SK-N-SH treated with all-trans-retinoic acid at 6 μM for 48 hours (cell line): ENCODE data around the gene POLR2F.

ENCODE experiments used
- ATAC-seq: fragments of 200-7000 bp; cut with Tn5 transposase; 3 replicates; pipeline ENCODE4 v1.9.1; 2020; ENCODE audit warnings: mild to moderate bottlenecking, moderate library complexity
- ARNTL ChIP-seq: fragments of 450-650 bp; formaldehyde crosslinking; IDR thresholded peaks from 2 replicates; pipeline ENCODE4 v1.5.0; 2020; ENCODE audit warnings: low read depth, mild to moderate bottlenecking, moderate library complexity, borderline replicate concordance
- BACH2 ChIP-seq: fragments of 250-450 bp; sonication (Bioruptor Pico); IDR thresholded peaks from 2 replicates; pipeline ENCODE4 v1.9.0; 2021; ENCODE audit warnings: mild to moderate bottlenecking, borderline replicate concordance
- CREB5 ChIP-seq: fragments of 250-450 bp; sonication (Bioruptor Pico); IDR thresholded peaks from 2 replicates; pipeline ENCODE4 v1.5.1; 2020; ENCODE audit warnings: low read depth, mild to moderate bottlenecking, moderate library complexity
- CSDC2 ChIP-seq: fragments of 250-450 bp; sonication (Bioruptor Pico); IDR thresholded peaks from 2 replicates; pipeline ENCODE4 v1.5.0; 2020; ENCODE audit warnings: mild to moderate bottlenecking, moderate library complexity
- CSRNP3 ChIP-seq: fragments of 250-450 bp; sonication (Bioruptor Pico); IDR thresholded peaks from 2 replicates; pipeline ENCODE4 v1.5.1; 2021; ENCODE audit warnings: mild to moderate bottlenecking, moderate library complexity
- ESRRG ChIP-seq: fragments of 250-450 bp; sonication (Bioruptor Pico); IDR thresholded peaks from 2 replicates; pipeline ENCODE4 v1.6.1; 2021; ENCODE audit warnings: mild to moderate bottlenecking
- GLIS3 ChIP-seq: fragments of 250-450 bp; sonication (Bioruptor Pico); IDR thresholded peaks from 2 replicates; pipeline ENCODE4 v1.5.0; 2020; ENCODE audit warnings: mild to moderate bottlenecking, moderate library complexity
- ISL1 ChIP-seq: fragments of 250-450 bp; sonication (Bioruptor Pico); IDR thresholded peaks from 2 replicates; pipeline ENCODE4 v2.1.2; 2022; ENCODE audit warnings: mild to moderate bottlenecking, moderate library complexity
- OSR1 ChIP-seq: fragments of 250-450 bp; sonication (Bioruptor Pico); IDR thresholded peaks from 2 replicates; pipeline ENCODE4 v1.8.0; 2022; ENCODE audit warnings: moderate library complexity, mild to moderate bottlenecking, inconsistent platforms
- PATZ1 ChIP-seq: fragments of 250-450 bp; sonication (Bioruptor Pico); IDR thresholded peaks from 2 replicates; pipeline ENCODE4 v1.8.0; 2020; ENCODE audit warnings: mild to moderate bottlenecking, moderate library complexity, borderline replicate concordance
- POU6F1 ChIP-seq: fragments of 250-450 bp; sonication (Bioruptor Pico); IDR thresholded peaks from 2 replicates; pipeline ENCODE4 v1.8.0; 2021; ENCODE audit warnings: low read depth, mild to moderate bottlenecking, moderate library complexity, borderline replicate concordance
- PPARA ChIP-seq: fragments of 250-450 bp; sonication (Bioruptor Pico); IDR thresholded peaks from 2 replicates; pipeline ENCODE4 v1.5.0; 2020; ENCODE audit warnings: mild to moderate bottlenecking, borderline replicate concordance
- RARB ChIP-seq: fragments of 250-450 bp; sonication (Bioruptor Pico); IDR thresholded peaks from 2 replicates; pipeline ENCODE4 v1.8.0; 2021; ENCODE audit warnings: mild to moderate bottlenecking, moderate library complexity
- TCF4 ChIP-seq: fragments of 250-450 bp; sonication (Bioruptor Pico); IDR thresholded peaks from 2 replicates; pipeline ENCODE4 v1.8.0; 2021; ENCODE audit warnings: mild to moderate bottlenecking, moderate library complexity, borderline replicate concordance
- TOX ChIP-seq: fragments of 250-450 bp; sonication (Bioruptor Pico); IDR thresholded peaks from 2 replicates; pipeline ENCODE4 v1.8.0; 2021; ENCODE audit warnings: mild to moderate bottlenecking, moderate library complexity, borderline replicate concordance
- TSHZ2 ChIP-seq: fragments of 250-450 bp; sonication (Bioruptor Pico); IDR thresholded peaks from 2 replicates; pipeline ENCODE4 v1.5.0; 2020; ENCODE audit warnings: mild to moderate bottlenecking, moderate library complexity
- ZC3H10 ChIP-seq: fragments of 250-450 bp; sonication (Bioruptor Pico); IDR thresholded peaks from 2 replicates; pipeline ENCODE4 v1.5.1; 2021; ENCODE audit warnings: mild to moderate bottlenecking, moderate library complexity
- ZNF565 ChIP-seq: fragments of 450-650 bp; formaldehyde crosslinking; conservative IDR thresholded peaks from 2 replicates; pipeline ENCODE4 v1.5.0; 2020; ENCODE audit warnings: low read depth, mild to moderate bottlenecking, moderate library complexity
- ZNF70 ChIP-seq: fragments of 450-650 bp; formaldehyde crosslinking; IDR thresholded peaks from 2 replicates; pipeline ENCODE4 v1.5.0; 2020; ENCODE audit warnings: mild to moderate bottlenecking, moderate library complexity
- ZNF8 ChIP-seq: fragments of 450-650 bp; formaldehyde crosslinking; IDR thresholded peaks from 2 replicates; pipeline ENCODE4 v1.5.0; 2020; ENCODE audit warnings: mild to moderate bottlenecking, moderate library complexity

Gene POLR2F

GRCh38 chr22:38007330-38007902, 53.9 kb downstream of the POLR2F start:
- ATAC-seq, result no peak
- TF ChIP-seq BACH2 (CRISPR knock-in tag), result no peak
- no peak for TF ChIP-seq ARNTL (CRISPR knock-in tag)
- no peak for TF ChIP-seq POU6F1 (CRISPR knock-in tag)
- no peak for TF ChIP-seq CREB5 (CRISPR knock-in tag)
- TF ChIP-seq ZNF70 (CRISPR knock-in tag), result no peak
- TF ChIP-seq ZC3H10 (CRISPR knock-in tag), result no peak
- no peak for TF ChIP-seq ZNF8 (CRISPR knock-in tag)
- no peak for TF ChIP-seq GLIS3 (CRISPR knock-in tag)
- TF ChIP-seq TCF4 (CRISPR knock-in tag), result no peak
- no peak for TF ChIP-seq ZNF565
- TF ChIP-seq TSHZ2 (CRISPR knock-in tag), result no peak
- TF ChIP-seq CSDC2, result no peak
- no peak for TF ChIP-seq OSR1
- TF ChIP-seq ESRRG, result no peak

GRCh38 chr22:38009000-38009806, 55.7 kb downstream of the POLR2F start:
- TF ChIP-seq CREB5 (CRISPR knock-in tag) (no peak), ZC3H10 (CRISPR knock-in tag) (no peak), ARNTL (CRISPR knock-in tag) (no peak), TCF4 (CRISPR knock-in tag) (no peak), PPARA (CRISPR knock-in tag) (no peak), TOX (no peak)
- TF ChIP-seq, all 23 proteins: peak for 0
- no peak for ATAC-seq

- no peak for ATAC-seq
These were observed 59.1 kb downstream of the POLR2F start for GRCh38 chr22:38012604-38013072.

More at GRCh38 chr22:38012604-38013072, 59.1 kb downstream of the POLR2F start:
- TF ChIP-seq ZC3H10 (CRISPR knock-in tag) (no peak), OSR1 (no peak), CSDC2 (no peak), ARNTL (CRISPR knock-in tag) (no peak), GLIS3 (CRISPR knock-in tag) (no peak), ISL1 (CRISPR knock-in tag) (no peak), ZNF8 (CRISPR knock-in tag) (no peak), RARB (no peak), ZNF565 (no peak), BACH2 (CRISPR knock-in tag) (no peak), CSRNP3 (CRISPR knock-in tag) (no peak), PPARA (CRISPR knock-in tag) (no peak), PATZ1 (CRISPR knock-in tag) (no peak), TSHZ2 (CRISPR knock-in tag) (no peak), ZNF70 (CRISPR knock-in tag) (no peak)
